ENCODE data around the gene KLHL7.

GRCh38 chr7:23136216-23136615, 30.6 kb downstream of the KLHL7 start:
- TF ChIP-seq CTCF (IDR thresholded peaks at IDR 0.05; ENCODE audit: low read depth, low read length) (no peak), POLR2A (IDR thresholded peaks at IDR 0.05; ENCODE audit: extremely low read depth, insufficient read length) (no peak), MAX (IDR thresholded peaks at IDR 0.05; ENCODE audit: low read depth, low read length) (no peak)

All from NB4 (cell line).